ENCODE data around the gene MEGF11. TPM values are rescaled to one million over a fixed set of nuclear protein-coding genes. Genes with fewer than 3 reads are reported as not detected.

Gene MEGF11
- total RNA-seq, 1 experiment from 2014 or later, result not detected

- BruUV-seq (replicated peaks), result no TSS peak
- no peaks in the 10 kb centered on the region for H3F3A ChIP-seq (ENCODE audit: low read length, unreplicated experiment)
- ChIA-PET CTCF (no interaction called here), POLR2A (ENCODE audit: unreplicated experiment) (no interaction called here)
- H3K27me3 ChIP-seq (ENCODE audit: low read length), result no peaks in the 10 kb centered on the region
- no peaks in the 10 kb centered on the region for H3K36me3 ChIP-seq (ENCODE audit: low read depth, low read length)
- no peak overlapping the region for H3K27ac ChIP-seq (ENCODE audit: low read length)
- DNase-seq (no peak), ATAC-seq (no peak)
- no peaks in the 10 kb centered on the region for H4K20me1 ChIP-seq (ENCODE audit: low read length)
- H3K9me2 ChIP-seq (replicated peaks; ENCODE audit: low read length), result no peaks in the 10 kb centered on the region
- H2AFZ ChIP-seq (ENCODE audit: low read length), result no peak overlapping the region
- intact Hi-C loops (cut with micrococcal nuclease), result no loop called here
- no peak overlapping the region for H3K9ac ChIP-seq (ENCODE audit: low read length)
- H3K4me3 ChIP-seq (ENCODE audit: low read length), result no peak overlapping the region
- H3K4me1 ChIP-seq (ENCODE audit: insufficient read depth, low read length), result no peaks in the 10 kb centered on the region
- H3K79me2 ChIP-seq (ENCODE audit: low read length), result no peaks in the 10 kb centered on the region
- TF ChIP-seq CTCF (conservative IDR thresholded peaks at IDR 0.05; ENCODE audit: low read depth, low read length), result no peak
- no peak for TF ChIP-seq EZH2phosphoT487 (IDR thresholded peaks at IDR 0.05; ENCODE audit: borderline replicate concordance, low read length)
- TF ChIP-seq EZH2 (IDR thresholded peaks at IDR 0.05; ENCODE audit: low read length, unreplicated experiment), result no peak
- no peaks in the 10 kb centered on the region for H3K9me3 ChIP-seq (ENCODE audit: low read length)
- H3K4me2 ChIP-seq (ENCODE audit: low read length), result no peak overlapping the region
Measured at GRCh38 chr15:65923264-65923663, 330.3 kb downstream of the MEGF11 start.

- ATAC-seq (no peak), DNase-seq (no peak)
- Histone ChIP-seq H3K4me3 (ENCODE audit: low read length) (no peak overlapping the region), H2AFZ (ENCODE audit: low read length) (no peak overlapping the region), H3K36me3 (ENCODE audit: low read depth, low read length) (no peaks in the 10 kb centered on the region), H4K20me1 (ENCODE audit: low read length) (no peaks in the 10 kb centered on the region), H3K79me2 (ENCODE audit: low read length) (no peaks in the 10 kb centered on the region), H3K9me2 (replicated peaks; ENCODE audit: low read length) (no peaks in the 10 kb centered on the region), H3K4me1 (ENCODE audit: insufficient read depth, low read length) (no peaks in the 10 kb centered on the region), H3K9ac (ENCODE audit: low read length) (no peak overlapping the region), H3K27ac (ENCODE audit: low read length) (no peak overlapping the region), H3K9me3 (ENCODE audit: low read length) (no peaks in the 10 kb centered on the region), H3F3A (ENCODE audit: low read length, unreplicated experiment) (no peaks in the 10 kb centered on the region), H3K4me2 (ENCODE audit: low read length) (no peak overlapping the region), H3K27me3 (ENCODE audit: low read length) (no peaks in the 10 kb centered on the region)
- intact Hi-C loops (cut with micrococcal nuclease), result no loop called here
- ChIA-PET CTCF (no interaction called here), POLR2A (ENCODE audit: unreplicated experiment) (no interaction called here)
- TF ChIP-seq EZH2phosphoT487 (IDR thresholded peaks at IDR 0.05; ENCODE audit: borderline replicate concordance, low read length) (no peak), CTCF (conservative IDR thresholded peaks at IDR 0.05; ENCODE audit: low read depth, low read length) (no peak), EZH2 (IDR thresholded peaks at IDR 0.05; ENCODE audit: low read length, unreplicated experiment) (no peak)
- BruUV-seq (replicated peaks), result no TSS peak
Measured at GRCh38 chr15:65922621-65923020, 330.9 kb downstream of the MEGF11 start.

GRCh38 chr15:65921780-65922179, 331.8 kb downstream of the MEGF11 start:
- Histone ChIP-seq H3K27me3 (ENCODE audit: low read length) (no peaks in the 10 kb centered on the region), H3K4me1 (ENCODE audit: insufficient read depth, low read length) (no peaks in the 10 kb centered on the region), H3K36me3 (ENCODE audit: low read depth, low read length) (no peaks in the 10 kb centered on the region), H3K9ac (ENCODE audit: low read length) (no peak overlapping the region), H3K9me2 (replicated peaks; ENCODE audit: low read length) (no peaks in the 10 kb centered on the region), H3F3A (ENCODE audit: low read length, unreplicated experiment) (no peaks in the 10 kb centered on the region), H3K4me2 (ENCODE audit: low read length) (no peak overlapping the region), H4K20me1 (ENCODE audit: low read length) (no peaks in the 10 kb centered on the region), H3K9me3 (ENCODE audit: low read length) (no peaks in the 10 kb centered on the region), H3K4me3 (ENCODE audit: low read length) (no peak overlapping the region), H3K27ac (ENCODE audit: low read length) (no peak overlapping the region), H2AFZ (ENCODE audit: low read length) (no peak overlapping the region), H3K79me2 (ENCODE audit: low read length) (no peaks in the 10 kb centered on the region)
- no TSS peak for BruUV-seq (replicated peaks)
- ChIA-PET POLR2A (ENCODE audit: unreplicated experiment) (no interaction called here), CTCF (no interaction called here)
- DNase-seq (no peak), ATAC-seq (no peak)
- TF ChIP-seq CTCF (conservative IDR thresholded peaks at IDR 0.05; ENCODE audit: low read depth, low read length) (no peak), EZH2phosphoT487 (IDR thresholded peaks at IDR 0.05; ENCODE audit: borderline replicate concordance, low read length) (no peak), EZH2 (IDR thresholded peaks at IDR 0.05; ENCODE audit: low read length, unreplicated experiment) (no peak)
- intact Hi-C loops (cut with micrococcal nuclease), result no loop called here
